Effector CD8-positive, alpha-beta T cell (primary cell): Measurements from ENCODE around the gene RAI1.

Source experiments
- DNase-seq: peaks from one replicate; lab custom pipeline; 2025; lab: John Stamatoyannopoulos, UW

The RAI1 gene

DNA sequence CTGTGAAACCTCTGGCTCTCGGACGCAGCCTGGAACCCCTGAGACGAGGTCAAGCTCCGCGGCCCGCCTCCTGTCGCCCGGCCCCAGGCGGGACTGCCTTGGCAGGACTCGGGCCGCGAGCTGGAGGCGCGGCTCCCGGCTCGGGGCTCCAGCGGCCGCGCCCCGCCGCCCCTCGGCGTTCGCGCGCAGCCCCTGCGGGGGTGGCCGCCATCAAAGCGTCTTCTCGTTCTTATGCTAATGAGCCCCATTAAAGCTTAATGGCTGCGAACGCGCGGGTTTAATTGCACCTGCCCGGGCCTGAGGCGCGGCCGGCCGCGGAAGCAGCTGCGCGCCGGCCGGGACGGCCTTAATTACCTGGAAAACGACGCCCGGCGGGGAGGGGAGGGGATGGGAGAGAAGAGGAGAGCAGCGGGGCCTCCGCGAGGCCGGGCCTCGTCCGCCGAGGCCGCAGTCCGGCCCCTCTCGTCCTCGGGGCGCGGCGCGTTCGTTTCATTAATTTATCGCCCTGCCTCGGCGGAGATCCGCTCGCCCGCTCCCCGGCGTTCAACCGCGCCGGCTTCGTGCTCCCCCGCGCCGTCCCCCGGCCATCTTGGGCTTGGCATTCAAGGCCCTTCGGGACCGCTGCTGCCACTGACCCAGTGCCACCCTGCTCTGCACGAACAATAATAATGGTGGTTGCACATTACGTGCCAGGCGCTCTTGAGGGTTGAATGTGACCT, 19.2 kb downstream of the RAI1 start:
- DNase-seq: no peak

DNA sequence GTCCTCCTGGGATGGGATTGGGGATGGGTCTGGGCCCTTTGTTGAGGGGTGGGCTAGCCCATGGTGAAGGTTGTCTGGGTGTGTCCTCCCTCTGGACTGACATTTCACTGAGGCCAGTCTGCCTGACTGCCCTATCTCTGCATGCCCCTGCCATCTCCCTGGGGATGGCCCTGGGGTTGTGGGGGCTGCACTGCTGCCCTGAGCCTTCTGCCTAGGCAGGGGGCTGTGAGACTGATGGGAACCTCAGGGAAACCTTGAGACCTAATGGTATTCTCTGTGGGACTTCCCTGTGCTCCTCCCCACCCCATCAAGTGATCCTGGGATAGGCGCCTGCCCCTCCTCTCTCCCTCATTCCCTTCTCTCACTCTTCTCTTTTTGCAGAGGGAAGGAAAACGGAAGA, 19.9 kb downstream of the RAI1 start:
- no peak for DNase-seq

DNA sequence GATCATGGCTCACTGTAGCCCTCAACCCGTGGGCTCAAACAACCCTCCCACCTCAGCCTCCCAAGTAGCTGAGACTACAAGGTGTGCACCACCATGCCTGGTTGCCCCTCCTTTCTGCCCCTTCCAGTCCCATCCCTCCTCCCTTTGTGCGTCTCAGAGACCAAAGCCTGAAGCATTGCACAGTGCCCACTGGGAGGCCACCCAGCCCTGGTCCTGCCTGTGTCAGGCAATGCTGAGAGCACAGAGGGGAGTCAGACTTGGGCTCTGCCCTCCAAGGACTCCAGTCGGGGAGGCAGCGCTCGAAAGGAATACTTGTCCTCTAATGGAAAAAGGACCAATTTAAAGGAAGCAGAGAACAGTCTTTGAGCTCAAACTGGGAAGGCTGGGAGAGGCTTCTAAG, 20.4 kb downstream of the RAI1 start:
- no peak for DNase-seq

DNA sequence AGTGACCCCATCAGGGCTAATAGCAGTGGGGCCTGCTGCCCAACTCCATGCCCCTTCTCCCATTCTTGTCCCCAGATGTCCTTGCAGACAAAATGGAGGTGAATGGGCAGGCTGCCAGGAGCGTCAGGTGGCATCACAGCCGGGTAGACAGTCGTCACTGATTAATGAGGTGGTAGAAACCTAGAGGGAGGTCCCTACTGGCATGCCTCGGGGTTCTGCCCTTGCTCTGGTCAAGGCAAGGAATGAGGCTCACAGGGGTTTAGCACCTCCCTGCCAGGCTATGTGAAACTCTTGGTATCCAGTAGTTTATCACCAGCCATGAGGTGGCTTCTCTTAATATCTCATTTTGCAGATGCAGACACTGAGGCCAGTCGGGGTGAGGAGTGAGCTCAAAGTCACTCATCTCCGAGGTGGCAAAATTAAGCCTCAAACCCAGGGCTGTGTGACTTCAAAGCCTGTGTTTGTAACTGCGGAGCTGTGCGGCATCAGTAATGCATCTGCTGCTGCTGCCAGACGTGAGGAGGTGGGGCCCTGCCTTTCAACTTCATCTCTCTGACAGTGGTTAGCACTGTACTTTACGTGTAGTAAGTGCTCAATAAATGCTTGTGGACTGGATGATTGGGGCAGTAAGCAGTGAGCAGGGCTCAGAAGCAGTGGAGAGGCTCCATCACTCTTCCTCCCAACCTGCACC, 21.3 kb downstream of the RAI1 start:
- DNase-seq: no peak

DNA sequence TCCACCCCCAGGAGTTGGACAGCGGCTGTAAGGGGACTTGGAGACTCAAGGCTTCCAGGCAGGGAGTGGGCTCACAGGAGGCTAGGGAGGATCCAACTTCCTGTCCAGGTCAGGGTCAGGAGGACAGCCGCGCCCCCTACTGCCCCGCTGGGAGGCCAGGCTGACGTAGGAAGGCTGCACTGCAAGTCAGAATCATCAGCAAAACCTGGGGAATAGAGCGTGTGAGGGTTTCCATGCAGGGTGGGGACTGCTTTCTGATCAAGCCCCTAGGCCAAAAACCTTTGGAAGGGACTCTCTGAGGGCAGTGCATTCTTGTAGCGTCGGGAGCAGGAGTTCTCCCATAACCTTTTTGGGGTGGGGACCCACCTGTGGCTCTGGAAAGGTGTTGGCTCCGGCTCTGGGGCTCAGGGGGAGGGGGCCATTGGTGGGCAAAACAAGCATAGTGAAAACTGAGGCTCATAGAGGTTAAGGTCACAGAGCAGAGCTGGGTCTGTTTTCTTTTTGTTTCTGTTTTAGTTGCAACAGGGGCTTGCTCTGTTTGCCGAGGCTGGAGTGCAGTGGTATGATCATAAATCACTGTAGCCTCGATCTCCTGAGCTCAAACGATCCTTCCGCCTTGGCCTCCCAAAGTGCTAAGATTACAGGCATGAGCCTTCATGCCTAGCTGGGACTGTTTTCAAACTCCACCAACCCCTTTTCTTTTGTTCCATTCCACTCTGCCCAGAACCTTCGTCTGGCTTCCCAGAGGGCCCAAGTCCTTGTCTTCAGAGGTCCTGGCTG, 22.1 kb downstream of the RAI1 start:
- DNase-seq: no peak

DNA sequence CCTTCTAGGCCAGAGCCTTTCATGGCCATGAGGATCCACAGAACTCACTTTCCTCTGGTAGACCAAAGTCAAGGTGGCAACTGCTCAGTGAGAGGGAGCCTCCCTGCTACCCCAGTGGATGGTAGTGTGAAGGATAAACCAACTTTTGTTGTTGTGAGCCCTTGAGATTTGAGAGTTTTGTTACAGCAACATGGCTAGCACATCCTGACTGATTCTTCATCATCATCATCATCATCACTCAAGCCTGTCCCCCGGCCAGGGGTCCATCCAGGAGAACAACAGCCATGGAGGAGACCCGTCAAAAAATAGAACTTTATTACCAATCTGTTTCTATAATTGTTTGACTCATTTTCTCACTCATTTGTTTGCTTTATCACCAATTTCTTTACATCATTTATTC, 23.7 kb downstream of the RAI1 start:
- DNase-seq: no peak

DNA sequence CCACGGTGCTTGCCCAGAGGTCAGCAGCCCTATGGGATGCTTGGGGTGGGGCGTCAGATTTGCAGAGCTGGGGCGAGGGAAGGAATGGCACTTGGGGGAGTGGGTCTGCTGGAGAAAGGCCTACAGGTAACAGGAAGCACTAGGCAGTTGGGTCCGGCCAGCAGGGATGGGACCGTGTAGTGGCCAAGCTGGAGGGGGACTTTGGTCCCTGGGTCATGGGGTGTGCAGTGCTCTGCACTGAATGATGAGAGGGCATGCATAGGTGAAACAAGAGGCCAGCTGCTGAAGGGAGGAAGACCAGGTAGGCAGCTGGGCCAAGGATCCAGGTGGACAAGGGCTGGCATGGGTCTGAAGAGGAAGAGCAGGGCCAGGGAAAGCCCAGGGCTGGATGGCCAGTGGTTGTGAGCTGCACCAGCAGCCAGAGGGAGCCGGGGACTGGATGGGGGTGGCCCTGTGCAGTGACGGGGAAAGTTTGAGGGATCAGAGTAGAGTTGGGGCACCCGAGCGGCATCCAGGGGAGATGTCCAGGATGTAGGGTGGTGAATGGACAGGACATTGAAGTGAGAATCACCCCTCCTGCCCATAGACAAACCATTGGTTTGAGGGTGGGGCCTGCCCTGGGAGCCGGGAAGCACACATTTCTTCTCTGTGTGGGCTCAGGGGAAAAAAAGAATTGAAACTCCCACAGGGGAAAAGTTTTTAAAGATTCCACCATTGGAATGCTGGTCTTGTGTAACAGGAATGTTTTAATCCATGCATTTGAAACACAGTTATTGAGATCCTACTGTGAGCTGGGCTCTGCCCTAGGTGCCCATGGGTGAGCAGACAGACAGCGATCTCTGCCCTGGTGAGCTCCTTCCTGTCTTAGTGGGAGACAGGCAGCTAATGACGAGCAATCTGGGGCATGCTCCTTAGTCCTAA, 25.1 kb downstream of the RAI1 start:
- no peak for DNase-seq

DNA sequence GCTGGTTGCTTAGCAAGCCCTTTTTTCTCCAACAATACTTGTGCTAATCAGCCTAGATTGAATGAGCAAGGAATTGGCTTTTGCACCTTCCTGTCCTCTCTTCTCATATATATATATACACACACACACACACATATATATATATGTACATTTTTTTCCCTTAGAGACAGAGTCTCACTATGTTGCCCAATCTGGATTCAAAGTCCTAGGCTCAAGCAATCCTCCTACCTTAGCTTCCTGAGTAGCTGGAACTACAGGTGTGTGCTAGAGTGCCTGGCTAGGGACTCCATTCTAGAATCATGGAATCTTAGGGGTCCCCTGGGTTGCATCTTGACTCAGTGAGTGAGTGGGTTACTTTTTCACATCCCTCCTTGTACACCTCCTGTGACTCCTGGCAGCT, 27.0 kb downstream of the RAI1 start:
- DNase-seq: no peak

DNA sequence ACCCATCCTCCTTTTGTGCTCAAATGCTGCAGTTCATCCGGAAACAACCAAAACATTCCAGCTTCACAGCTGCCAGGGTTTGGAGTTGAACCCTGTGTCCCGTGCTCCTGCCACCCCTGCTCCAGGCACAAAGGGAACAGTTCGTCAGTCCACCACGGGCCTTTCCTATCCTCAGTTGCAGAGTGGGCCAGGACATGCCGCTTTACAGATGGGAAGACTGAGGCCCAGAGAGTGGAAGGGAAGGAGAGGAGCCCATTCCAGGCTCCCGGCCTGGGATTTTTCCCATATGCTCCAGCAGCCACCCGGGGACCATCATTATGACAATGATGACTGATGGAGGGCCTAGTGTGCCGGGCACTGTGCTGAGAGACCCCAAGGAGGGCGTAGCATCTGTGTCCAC, 27.6 kb downstream of the RAI1 start:
- no peak for DNase-seq

DNA sequence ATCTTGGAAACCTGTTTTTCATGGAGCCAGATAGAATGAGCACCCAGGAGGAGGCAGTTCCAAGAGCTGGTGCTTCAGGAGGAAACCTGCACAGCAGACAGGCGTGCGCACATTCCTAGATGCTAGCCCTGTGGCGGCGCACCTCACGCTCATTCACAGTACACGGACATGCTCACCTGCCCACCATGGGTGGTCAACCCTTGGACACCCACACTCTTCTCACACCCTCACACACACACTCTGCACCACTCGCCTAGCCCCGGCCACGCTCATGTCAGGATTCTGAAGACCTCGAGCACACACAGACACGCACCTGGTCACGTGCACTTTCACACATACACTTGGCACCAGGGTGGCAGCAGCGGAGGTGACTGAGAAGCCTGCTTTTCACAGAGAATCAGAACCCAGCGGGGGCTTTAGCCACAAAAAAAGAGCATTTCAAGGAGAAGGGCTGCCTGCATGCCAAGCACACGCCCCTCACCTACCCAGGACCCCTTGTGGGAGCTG, 28.6 kb downstream of the RAI1 start:
- no peak for DNase-seq

DNA sequence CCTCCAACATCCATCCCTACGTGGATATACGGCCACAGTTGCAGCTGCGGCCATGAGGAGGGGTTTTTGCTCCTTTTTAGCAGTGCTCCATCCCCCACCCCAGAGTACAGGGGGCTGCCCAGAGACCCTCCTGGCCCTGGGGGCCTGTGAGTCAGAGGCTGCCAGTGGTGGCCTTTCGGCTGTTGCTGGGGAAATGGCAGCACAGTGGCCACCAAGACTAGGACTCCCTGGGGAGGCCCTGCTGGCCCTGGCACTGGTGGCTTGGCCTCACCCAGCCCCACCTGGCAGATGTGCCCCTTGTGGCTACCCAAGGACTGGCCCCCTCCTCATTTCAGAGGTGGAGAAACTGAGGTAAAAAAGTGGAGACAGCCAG, 29.1 kb downstream of the RAI1 start:
- no peak for DNase-seq

DNA sequence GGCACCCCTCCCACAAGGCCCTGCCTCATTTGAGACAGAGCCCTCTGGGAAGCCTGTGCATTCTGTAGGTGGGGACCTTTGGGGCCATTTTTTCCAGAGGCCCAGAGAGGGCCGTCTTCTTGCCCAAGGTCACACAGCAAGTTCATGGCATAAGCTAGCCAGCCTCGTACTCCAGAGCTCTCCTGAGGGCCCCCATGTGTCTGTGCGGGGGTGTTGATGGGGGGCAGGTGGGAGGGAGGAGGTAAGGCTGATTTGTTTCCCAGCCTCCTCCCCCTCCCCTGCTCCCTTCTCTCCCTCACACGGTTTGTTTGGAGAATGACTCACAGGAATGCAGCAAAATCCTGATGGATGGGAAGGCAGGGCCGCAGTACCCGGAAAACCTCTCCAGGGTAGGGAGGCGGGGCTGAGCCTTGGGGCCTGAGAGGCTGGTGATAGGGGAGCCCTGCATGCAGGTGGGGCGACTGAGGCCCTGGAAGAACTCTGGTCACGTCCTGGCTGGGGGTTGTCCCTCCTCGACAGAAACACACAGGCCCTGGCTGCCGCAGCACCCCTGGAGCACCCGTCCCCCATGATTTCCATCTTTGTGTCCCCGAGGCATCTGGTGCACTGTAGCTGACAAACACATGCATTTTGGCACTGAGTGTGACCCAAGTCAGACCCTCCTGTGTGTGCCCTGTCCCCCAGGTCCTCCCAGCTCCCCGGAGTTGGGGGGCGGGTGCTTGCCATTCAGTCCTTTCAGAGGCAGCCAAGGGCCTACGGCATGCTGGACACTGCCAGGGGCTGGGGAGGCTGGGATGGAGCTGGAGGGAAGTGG, 29.7 kb downstream of the RAI1 start:
- DNase-seq: no peak

DNA sequence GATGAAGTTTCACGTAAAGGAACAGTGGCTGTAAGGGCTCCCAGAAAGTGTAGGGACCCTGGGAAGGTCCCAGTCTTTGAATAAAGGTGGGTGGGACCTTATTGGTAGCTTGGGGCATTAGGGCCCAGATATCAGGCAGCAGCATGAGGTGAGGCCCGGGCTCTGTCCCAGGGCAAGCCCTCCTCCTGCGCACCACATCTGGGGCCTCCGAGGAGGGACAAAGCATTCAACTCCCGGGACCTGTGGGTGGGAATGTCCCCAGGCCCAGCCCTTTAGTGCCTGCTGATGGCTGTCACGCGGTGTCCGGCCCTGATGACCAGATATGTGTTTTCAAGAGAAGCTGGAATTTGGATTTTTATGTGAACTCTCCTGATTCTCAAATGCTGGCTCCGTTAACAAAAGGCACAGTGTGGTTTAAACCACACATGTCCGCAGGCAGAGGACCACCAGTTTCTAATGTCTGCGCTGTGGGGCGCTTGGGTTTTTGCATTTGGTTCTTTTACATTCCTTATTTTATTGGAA, 30.4 kb downstream of the RAI1 start:
- no peak for DNase-seq

DNA sequence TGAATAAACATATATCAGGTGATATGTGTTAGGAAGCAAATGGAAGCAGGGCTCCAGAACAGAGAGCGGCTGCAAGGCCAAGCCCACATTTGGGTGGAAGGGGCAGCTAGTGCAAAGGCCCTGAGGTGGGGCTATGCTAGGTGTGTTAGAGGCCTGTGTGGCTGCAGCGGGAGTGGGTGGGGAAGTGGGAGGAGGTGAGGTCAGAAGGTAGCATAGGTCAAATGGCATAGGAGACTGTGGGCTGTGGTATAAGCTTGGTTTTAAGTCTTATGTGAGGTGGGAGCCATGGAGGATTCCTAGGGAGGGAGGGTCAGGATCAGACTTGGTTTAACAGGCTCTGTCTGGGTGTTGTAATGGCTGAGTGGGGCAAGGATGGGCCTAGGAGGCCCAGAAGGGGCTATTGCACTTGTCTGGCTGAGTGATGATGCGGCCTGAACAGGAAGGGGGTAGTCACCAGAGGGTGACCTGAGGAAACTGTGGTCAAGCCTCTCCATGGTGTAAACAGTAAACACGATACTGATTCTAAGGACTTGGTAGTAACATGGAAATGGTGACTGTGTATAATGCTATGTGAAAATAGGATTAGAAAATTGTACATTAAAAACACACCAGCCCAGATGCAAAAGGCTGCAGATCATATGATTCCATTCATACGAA, 31.1 kb downstream of the RAI1 start:
- DNase-seq: no peak

DNA sequence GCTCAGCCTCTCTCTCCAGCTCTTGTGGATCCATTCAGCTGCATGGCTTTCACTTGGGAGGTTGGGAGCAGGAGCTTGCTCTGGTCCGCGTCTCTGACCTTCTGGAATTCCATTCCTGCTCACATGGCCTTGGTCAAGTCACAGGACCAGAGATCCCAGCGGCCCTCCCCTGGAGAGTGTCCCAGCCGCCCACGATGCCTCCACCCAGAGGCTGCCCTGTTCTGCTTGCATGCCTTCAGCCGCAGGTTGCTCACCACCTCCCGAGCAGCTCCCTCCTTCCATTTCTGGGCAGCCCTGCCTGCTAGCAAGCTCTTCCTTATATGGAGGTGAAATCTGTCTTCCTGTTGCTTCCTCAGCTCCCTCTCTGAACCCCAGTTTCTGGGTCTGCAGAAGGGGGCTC, 32.6 kb downstream of the RAI1 start:
- no peak for DNase-seq

DNA sequence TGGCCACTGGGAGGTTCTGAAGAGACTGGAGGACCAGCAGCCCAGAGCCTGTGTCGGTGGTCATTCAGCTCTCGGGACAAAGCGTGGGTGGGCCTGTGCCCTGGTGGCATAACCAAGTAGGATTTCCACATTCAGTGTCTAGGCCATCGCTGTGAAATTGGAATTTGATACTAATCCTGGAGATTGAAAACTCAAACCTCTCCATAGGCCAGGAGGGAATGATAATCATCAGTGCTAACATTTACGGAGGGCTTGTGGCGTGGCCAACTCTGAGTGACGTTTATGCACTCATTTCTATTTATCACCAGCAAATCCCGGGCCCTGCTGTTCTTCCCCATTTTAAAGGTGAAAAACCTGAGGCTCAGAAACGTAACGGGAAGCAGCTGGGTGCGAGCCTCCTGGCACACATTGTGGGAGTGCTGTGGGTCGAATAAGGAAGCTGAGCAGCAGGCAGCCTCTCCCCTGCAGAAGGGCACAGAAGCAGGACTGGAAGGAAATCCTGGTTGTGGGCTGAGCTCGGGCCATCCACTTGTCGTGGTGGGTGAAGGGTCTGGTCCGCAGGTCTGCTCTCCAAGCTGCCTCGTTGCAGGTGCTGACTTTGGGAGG, 33.1 kb downstream of the RAI1 start:
- DNase-seq: no peak

DNA sequence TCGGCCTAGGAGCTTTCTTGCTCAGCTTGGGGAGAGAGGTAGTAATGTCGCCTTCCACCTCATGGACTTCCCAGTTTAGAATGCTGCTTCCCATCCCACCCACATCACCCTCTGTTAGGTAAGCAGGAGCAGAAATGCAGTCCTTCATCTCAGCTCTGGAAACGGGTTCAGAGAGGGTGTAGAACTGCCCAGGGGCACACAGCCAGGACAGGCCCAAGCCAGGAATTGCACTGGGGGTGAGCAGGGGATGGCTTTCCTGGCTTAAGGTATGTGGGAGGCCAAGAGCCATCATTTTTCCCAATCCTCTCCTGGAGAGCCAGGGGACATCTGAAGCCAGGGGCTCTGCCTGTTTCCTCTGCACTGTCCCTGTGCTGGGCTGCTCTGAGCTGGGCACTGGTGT, 33.6 kb downstream of the RAI1 start:
- no peak for DNase-seq

DNA sequence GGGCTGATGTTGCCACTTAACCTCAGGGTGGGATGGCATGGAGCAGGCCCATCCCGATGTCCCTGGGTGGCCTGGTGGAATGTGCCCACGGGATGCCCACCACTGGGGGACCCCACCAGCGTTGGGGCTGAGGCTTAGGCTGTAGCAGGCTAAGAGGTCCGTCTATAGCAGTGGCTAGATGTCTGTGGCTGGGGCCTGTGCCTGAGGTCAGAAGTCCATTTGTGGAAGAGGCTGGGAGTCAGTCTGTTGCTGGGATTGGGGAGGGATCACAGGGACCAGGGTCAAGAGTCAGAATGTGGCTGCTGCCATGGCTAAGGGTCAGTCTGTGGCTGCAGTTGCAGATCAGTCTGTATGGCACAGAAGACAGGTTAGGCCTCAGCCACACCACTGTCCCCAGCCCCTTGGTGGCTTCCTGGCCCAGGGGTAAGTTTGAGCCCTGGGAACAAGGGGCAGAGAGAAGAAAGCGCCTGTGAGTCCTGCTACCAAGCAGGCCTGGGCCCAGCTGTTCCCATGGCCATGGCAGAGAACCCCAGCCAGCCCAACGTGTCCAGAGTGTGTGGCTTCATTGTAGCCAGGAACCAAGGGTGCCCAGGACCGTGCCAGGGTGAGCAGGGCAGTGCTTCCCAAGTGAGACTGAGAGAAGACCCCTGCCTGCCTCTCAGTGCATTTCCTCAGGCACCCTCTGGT, 35.7 kb downstream of the RAI1 start:
- no peak for DNase-seq

DNA sequence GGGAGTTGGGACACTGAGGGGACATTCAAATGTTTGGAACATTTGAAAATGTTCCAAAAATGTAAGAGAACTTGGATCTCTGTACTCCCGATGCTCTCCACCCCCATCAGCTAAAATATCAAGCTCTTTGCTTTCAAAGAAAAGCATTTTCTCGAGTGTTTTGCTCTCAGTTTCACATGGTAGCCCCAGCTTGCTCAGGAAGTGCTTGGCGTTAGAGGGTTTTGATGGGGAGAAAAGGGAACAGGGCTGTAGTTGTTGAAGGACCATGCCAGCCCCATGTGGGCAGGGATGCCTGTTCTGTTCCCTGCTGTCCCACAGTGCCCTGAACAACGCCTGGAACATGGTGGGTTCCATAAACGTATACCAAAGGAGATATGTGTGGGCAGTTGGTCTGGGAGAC, 37.0 kb downstream of the RAI1 start:
- no peak for DNase-seq
